ENCODE measurements around the gene MRAS. TPM values are rescaled to one million over a fixed set of nuclear protein-coding genes. Genes with fewer than 3 reads are reported as not detected.

The MRAS gene
- polyA plus RNA-seq, 3 donors: 6.2 to 13.2 (median 8.3) TPM

GRCh38 chr3:138396752-138397410 lies 48.5 kb downstream of the MRAS start:
- H3K4me1 ChIP-seq (ENCODE audit: control insufficient read depth in 1 of 2, insufficient read depth in 2 of 2, low read length in 2 of 2): no peaks in the 10 kb centered on the region
- H3K36me3 ChIP-seq (replicated peaks in 1 of 2; ENCODE audit: control insufficient read depth in 1 of 2, insufficient read depth in 2 of 2, low read length in 2 of 2): no peaks in the 10 kb centered on the region
- Mint-ChIP-seq H3K36me3 (peaks cover 0 to 6% of the 10 kb centered on the region in 2 donors), H3K27me3 (ENCODE audit: low read depth in 3 of 3) (peaks cover 1 to 5% (median 2%) of the 10 kb centered on the region in 3 donors), H3K9me3 (peaks cover 0 to 2% (median 0%) of the 10 kb centered on the region in 7 donors), H3K4me1 (peaks cover 5% of the 10 kb centered on the region), H3K27ac (peak overlapping the region in 1 of 7 donors; percentile 37), H3K4me3 (no peak overlapping the region)
- DNase-seq: no peak
- no peaks in the 10 kb centered on the region for H3K79me2 ChIP-seq (ENCODE audit: insufficient read depth, low read length)
- H3K27me3 ChIP-seq (ENCODE audit: control insufficient read depth in 2 of 2, insufficient read depth in 2 of 2, low read length in 2 of 2): no peaks in the 10 kb centered on the region
- H3K9me3 ChIP-seq (replicated peaks in 1 of 2; ENCODE audit: control insufficient read depth in 1 of 2, insufficient read depth in 1 of 2, low read length in 2 of 2): no peaks in the 10 kb centered on the region
- H2AFZ ChIP-seq (ENCODE audit: insufficient read depth, low read depth, low read length, poor library complexity, severe bottlenecking): no peak overlapping the region
- no peak overlapping the region for H3K4me3 ChIP-seq (replicated peaks in 1 of 3; ENCODE audit: low read depth in 2 of 3, low read length in 3 of 3)
- H3K9ac ChIP-seq (ENCODE audit: insufficient read depth, low read length, poor library complexity, severe bottlenecking): no peak overlapping the region
- no peak overlapping the region for H3K4me2 ChIP-seq (replicated peaks; ENCODE audit: extremely low read depth, low read length, poor library complexity, severe bottlenecking)
- WGBS (ENCODE audit: insufficient coverage): over 99% methylated on average over 11 of the region's 14 CpGs
- H3K27ac ChIP-seq (ENCODE audit: low read depth in 1 of 2, low read length in 2 of 2): no peak overlapping the region
- intact Hi-C loops (cut with micrococcal nuclease): no loop called here
- TF ChIP-seq CTCF (IDR thresholded peaks at IDR 0.05): no peak
- H4K20me1 ChIP-seq (ENCODE audit: insufficient read depth, low read length): no peaks in the 10 kb centered on the region

- no peak for TF ChIP-seq CTCF (IDR thresholded peaks at IDR 0.05)
- Mint-ChIP-seq H3K27me3 (ENCODE audit: low read depth in 3 of 3) (peaks cover 1 to 5% (median 2%) of the 10 kb centered on the region in 3 donors), H3K36me3 (peaks cover 0 to 6% of the 10 kb centered on the region in 2 donors), H3K4me3 (no peak overlapping the region), H3K9me3 (peaks cover 0 to 2% (median 0%) of the 10 kb centered on the region in 7 donors), H3K4me1 (peaks cover 3% of the 10 kb centered on the region), H3K27ac (no peak overlapping the region)
- Histone ChIP-seq H3K9ac (ENCODE audit: insufficient read depth, low read length, poor library complexity, severe bottlenecking) (no peak overlapping the region), H3K4me3 (replicated peaks in 1 of 3; ENCODE audit: low read depth in 2 of 3, low read length in 3 of 3) (no peak overlapping the region), H3K36me3 (replicated peaks in 1 of 2; ENCODE audit: control insufficient read depth in 1 of 2, insufficient read depth in 2 of 2, low read length in 2 of 2) (no peaks in the 10 kb centered on the region), H3K4me1 (ENCODE audit: control insufficient read depth in 1 of 2, insufficient read depth in 2 of 2, low read length in 2 of 2) (no peaks in the 10 kb centered on the region), H3K9me3 (replicated peaks in 1 of 2; ENCODE audit: control insufficient read depth in 1 of 2, insufficient read depth in 1 of 2, low read length in 2 of 2) (no peaks in the 10 kb centered on the region), H3K79me2 (ENCODE audit: insufficient read depth, low read length) (no peaks in the 10 kb centered on the region), H3K4me2 (replicated peaks; ENCODE audit: extremely low read depth, low read length, poor library complexity, severe bottlenecking) (no peak overlapping the region), H2AFZ (ENCODE audit: insufficient read depth, low read depth, low read length, poor library complexity, severe bottlenecking) (no peak overlapping the region), H3K27me3 (ENCODE audit: control insufficient read depth in 2 of 2, insufficient read depth in 2 of 2, low read length in 2 of 2) (no peaks in the 10 kb centered on the region), H3K27ac (ENCODE audit: low read depth in 1 of 2, low read length in 2 of 2) (no peak overlapping the region), H4K20me1 (ENCODE audit: insufficient read depth, low read length) (no peaks in the 10 kb centered on the region)
- intact Hi-C loops (cut with micrococcal nuclease): no loop called here
- no peak for DNase-seq
- WGBS (ENCODE audit: insufficient coverage): 92% methylated on average over 3 of the region's 4 CpGs
Measured at GRCh38 chr3:138397983-138398382, 49.6 kb downstream of the MRAS start.

Data from CD14-positive monocyte (primary cell).